ENCODE measurements around the gene STK4. TPM values are rescaled to one million over a fixed set of nuclear protein-coding genes. Genes with fewer than 3 reads are reported as not detected.
A peak's percentile ranks its signal among the peaks of the same experiment; 100 is the strongest.
"Not testable (repeated sequence)": the region's sequence is repeated elsewhere in the genome, so short reads cannot be mapped to it uniquely, and the experiment has no call there.

Gene STK4
- total RNA-seq, 1 experiment from 2014 or later: 26.2 TPM

GRCh38 chr20:44983093-44983674 is 16.9 kb downstream of the STK4 start:
- no peak for DNase-seq (ENCODE audit: low read depth)

- DNase-seq (ENCODE audit: low read depth): no peak
Measured at GRCh38 chr20:44988631-44989171, 22.4 kb downstream of the STK4 start.

GRCh38 chr20:44990425-44990824 is 24.1 kb downstream of the STK4 start:
- peak; percentile 8 for DNase-seq (ENCODE audit: low read depth)

- no peak for DNase-seq (ENCODE audit: low read depth)
Measured at GRCh38 chr20:44990957-44991356, 24.6 kb downstream of the STK4 start.

GRCh38 chr20:44993343-44993742 is 27.0 kb downstream of the STK4 start:
- DNase-seq (ENCODE audit: low read depth): peak; percentile 44

GRCh38 chr20:44997171-44997570 is 30.9 kb downstream of the STK4 start:
- DNase-seq (ENCODE audit: low read depth): no peak

- DNase-seq (ENCODE audit: low read depth): no peak
Measured at GRCh38 chr20:44997668-44998067, 31.4 kb downstream of the STK4 start.

GRCh38 chr20:45008521-45009049 is 42.3 kb downstream of the STK4 start:
- DNase-seq (ENCODE audit: low read depth): no peak

GRCh38 chr20:45010399-45010828 is 44.1 kb downstream of the STK4 start:
- DNase-seq (ENCODE audit: low read depth): peak; percentile 14

- peak; percentile 67 for DNase-seq (ENCODE audit: low read depth)
Measured at GRCh38 chr20:45011108-45011526, 44.8 kb downstream of the STK4 start.

- peak; percentile 51 for DNase-seq (ENCODE audit: low read depth)
Measured at GRCh38 chr20:45012682-45013302, 46.5 kb downstream of the STK4 start.

GRCh38 chr20:45014131-45014530 is 47.8 kb downstream of the STK4 start:
- not testable (repeated sequence) for DNase-seq (ENCODE audit: low read depth)

- peak; percentile 45 for DNase-seq (ENCODE audit: low read depth)
Measured at GRCh38 chr20:45014671-45015415, 48.5 kb downstream of the STK4 start.

GRCh38 chr20:45016089-45016671 is 49.9 kb downstream of the STK4 start:
- DNase-seq (ENCODE audit: low read depth): no peak

- no peak for DNase-seq (ENCODE audit: low read depth)
Measured at GRCh38 chr20:45017281-45017680, 51.0 kb downstream of the STK4 start.

- no peak for DNase-seq (ENCODE audit: low read depth)
Measured at GRCh38 chr20:45017857-45018256, 51.5 kb downstream of the STK4 start.

GRCh38 chr20:45019027-45019761 is 52.9 kb downstream of the STK4 start:
- DNase-seq (ENCODE audit: low read depth): peak; percentile 25

- peak; percentile 22 for DNase-seq (ENCODE audit: low read depth)
Measured at GRCh38 chr20:45019762-45020123, 53.4 kb downstream of the STK4 start.

- no peak for DNase-seq (ENCODE audit: low read depth)
Measured at GRCh38 chr20:45020236-45020886, 54.0 kb downstream of the STK4 start.

- no peak for DNase-seq (ENCODE audit: low read depth)
Measured at GRCh38 chr20:45021631-45022030, 55.3 kb downstream of the STK4 start.

GRCh38 chr20:45023140-45023539 is 56.8 kb downstream of the STK4 start:
- DNase-seq (ENCODE audit: low read depth): not testable (repeated sequence)
